CD4-positive, alpha-beta T cell treated with Interleukin-4 for 4 hours (primary cell): Measurements from ENCODE around the gene KANK4.
"Not testable (repeated sequence)": the region's sequence is repeated elsewhere in the genome, so short reads cannot be mapped to it uniquely, and the experiment has no call there.

Source experiments
- DNase-seq: peaks from one replicate; pipeline ENCODE4 v3.0.0-alpha.2; 2020

The KANK4 gene

GRCh38 chr1:62233926-62234450 lies 85.2 kb downstream of the KANK4 start:
- DNase-seq: no peak

- DNase-seq: no peak
Observed at GRCh38 chr1:62232871-62233278, 86.4 kb downstream of the KANK4 start.

- DNase-seq: no peak
Observed at GRCh38 chr1:62230718-62231117, 88.5 kb downstream of the KANK4 start.

GRCh38 chr1:62229932-62230331 lies 89.3 kb downstream of the KANK4 start:
- DNase-seq: no peak

GRCh38 chr1:62229468-62229867 lies 89.8 kb downstream of the KANK4 start:
- DNase-seq: no peak

- DNase-seq: no peak
Observed at GRCh38 chr1:62228883-62229187, 90.4 kb downstream of the KANK4 start.

GRCh38 chr1:62228136-62228882 lies 90.9 kb downstream of the KANK4 start:
- DNase-seq: no peak

- DNase-seq: no peak
Observed at GRCh38 chr1:62227496-62227895, 91.7 kb downstream of the KANK4 start.

GRCh38 chr1:62224182-62224581 lies 95.1 kb downstream of the KANK4 start:
- no peak for DNase-seq

- DNase-seq: no peak
Observed at GRCh38 chr1:62222321-62222720, 96.9 kb downstream of the KANK4 start.

- no peak for DNase-seq
Observed at GRCh38 chr1:62221171-62221570, 98.1 kb downstream of the KANK4 start.

GRCh38 chr1:62220456-62220855 lies 98.8 kb downstream of the KANK4 start:
- not testable (repeated sequence) for DNase-seq

- DNase-seq: no peak
Observed at GRCh38 chr1:62218604-62219003, 100.6 kb downstream of the KANK4 start.

GRCh38 chr1:62213075-62213914 lies 105.9 kb downstream of the KANK4 start:
- no peak for DNase-seq

- DNase-seq: no peak
Observed at GRCh38 chr1:62212411-62212810, 106.8 kb downstream of the KANK4 start.

- no peak for DNase-seq
Observed at GRCh38 chr1:62210960-62211359, 108.3 kb downstream of the KANK4 start.

- DNase-seq: no peak
Observed at GRCh38 chr1:62209931-62210595, 109.2 kb downstream of the KANK4 start.

- DNase-seq: no peak
Observed at GRCh38 chr1:62208970-62209369, 110.3 kb downstream of the KANK4 start.

- DNase-seq: no peak
Observed at GRCh38 chr1:62208087-62208486, 111.1 kb downstream of the KANK4 start.

GRCh38 chr1:62207187-62207586 lies 112.0 kb downstream of the KANK4 start:
- DNase-seq: no peak

- DNase-seq: no peak
Observed at GRCh38 chr1:62198781-62199125, 120.5 kb downstream of the KANK4 start.

GRCh38 chr1:62198069-62198780 lies 121.0 kb downstream of the KANK4 start:
- DNase-seq: no peak

- no peak for DNase-seq
Observed at GRCh38 chr1:62196086-62196690, 123.0 kb downstream of the KANK4 start.
